KMS-11 (cell line): Measurements from ENCODE around the gene DSCAM.

Experiments
- H2AFZ ChIP-seq: fragments of 200-600 bp; sonication (generic); 2 replicates; pipeline ENCODE4 v1.6.1; 2016; ENCODE audit warnings: antibody characterized with exemption, mixed run types, low read depth
- H3K27ac ChIP-seq: fragments of 200-600 bp; sonication (generic); 2 replicates; pipeline ENCODE4 v1.6.1; 2016; ENCODE audit warnings: mild to moderate bottlenecking, mixed run types
- H3K27me3 ChIP-seq: fragments of 200-600 bp; sonication (generic); 2 replicates; pipeline ENCODE4 v1.6.1; 2017; ENCODE audit warnings: mild to moderate bottlenecking, low read depth, mixed run types, moderate library complexity; ENCODE audit not compliant: insufficient read depth
- H3K36me3 ChIP-seq: fragments of 200-600 bp; sonication (generic); 2 replicates; pipeline ENCODE4 v1.6.1; 2017; ENCODE audit warnings: mild to moderate bottlenecking, mixed run types; ENCODE audit not compliant: insufficient read depth
- H3K4me1 ChIP-seq: fragments of 200-600 bp; sonication (generic); 2 replicates; pipeline ENCODE4 v1.6.1; 2016; ENCODE audit warnings: mild to moderate bottlenecking, low read depth, mixed run types; ENCODE audit not compliant: poor library complexity, severe bottlenecking
- H3K4me2 ChIP-seq: fragments of 200-600 bp; sonication (generic); 2 replicates; pipeline ENCODE4 v1.7.0; 2016; ENCODE audit warnings: mild to moderate bottlenecking, mixed run types
- H3K4me3 ChIP-seq: fragments of 200-600 bp; sonication (generic); IDR thresholded peaks from 2 replicates; pipeline ENCODE4 v1.6.1; 2017; ENCODE audit warnings: low read depth, low read length, mixed read lengths; ENCODE audit not compliant: insufficient read depth
- H3K79me2 ChIP-seq: fragments of 200-600 bp; sonication (generic); 2 replicates; pipeline ENCODE4 v1.6.1; 2016; ENCODE audit warnings: low read depth, mixed run types; ENCODE audit not compliant: insufficient read depth
- H3K9ac ChIP-seq: fragments of 200-600 bp; sonication (generic); 2 replicates; pipeline ENCODE4 v1.6.1; 2016; ENCODE audit warnings: mild to moderate bottlenecking, mixed run types
- H4K20me1 ChIP-seq: fragments of 200-600 bp; sonication (generic); 2 replicates; pipeline ENCODE4 v1.6.1; 2016; ENCODE audit warnings: mild to moderate bottlenecking, mixed run types; ENCODE audit not compliant: insufficient read depth
- CTCF ChIP-seq: fragments of 200-600 bp; sonication (generic); conservative IDR thresholded peaks from 2 replicates; pipeline ENCODE4 v1.6.1; 2017; ENCODE audit warnings: low read depth, mild to moderate bottlenecking, antibody characterized with exemption, low read length, moderate library complexity, mixed read lengths

DSCAM gene

DNA sequence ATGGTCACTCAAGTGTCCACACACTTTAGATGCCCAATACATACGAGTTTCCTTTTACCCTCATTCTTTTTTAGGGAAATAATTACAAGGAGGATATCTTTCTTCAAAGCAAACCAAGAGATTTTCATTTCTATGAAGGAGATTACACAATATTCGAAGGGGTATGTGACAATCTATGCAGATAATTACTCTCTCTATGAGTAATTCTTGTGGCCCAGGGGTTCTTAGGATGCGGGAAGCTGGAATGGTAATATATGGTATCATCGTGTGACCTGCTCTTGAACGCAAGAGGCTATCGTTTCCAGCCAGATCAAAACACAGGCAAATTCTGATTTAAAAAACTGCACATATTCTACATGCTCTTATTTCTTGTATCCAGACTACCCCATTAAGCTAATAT lies 14.6 kb downstream of the DSCAM start:
- H3K27ac ChIP-seq, result no peak overlapping the region
- TF ChIP-seq CTCF, result no peak
- H3K79me2 ChIP-seq, result no peaks in the 10 kb centered on the region
- H3K36me3 ChIP-seq, result no peaks in the 10 kb centered on the region
- H4K20me1 ChIP-seq, result no peaks in the 10 kb centered on the region
- no peak overlapping the region for H3K4me2 ChIP-seq
- no peak overlapping the region for H3K9ac ChIP-seq
- H3K4me3 ChIP-seq, result no peak overlapping the region
- no peaks in the 10 kb centered on the region for H3K4me1 ChIP-seq
- no peaks in the 10 kb centered on the region for H3K27me3 ChIP-seq
- no peak overlapping the region for H2AFZ ChIP-seq

- Histone ChIP-seq H3K27me3 (no peaks in the 10 kb centered on the region), H3K9ac (no peak overlapping the region), H3K36me3 (no peaks in the 10 kb centered on the region), H2AFZ (no peak overlapping the region), H3K79me2 (no peaks in the 10 kb centered on the region), H3K4me2 (no peak overlapping the region), H4K20me1 (no peaks in the 10 kb centered on the region), H3K4me1 (no peaks in the 10 kb centered on the region), H3K27ac (no peak overlapping the region), H3K4me3 (no peak overlapping the region)
- TF ChIP-seq CTCF, result no peak
Measured at GRCh38 chr21:40830836-40831235, 16.1 kb downstream of the DSCAM start.

- Histone ChIP-seq H3K4me2 (no peak overlapping the region), H2AFZ (no peak overlapping the region), H3K79me2 (no peaks in the 10 kb centered on the region), H3K36me3 (no peaks in the 10 kb centered on the region), H4K20me1 (no peaks in the 10 kb centered on the region), H3K27me3 (no peaks in the 10 kb centered on the region), H3K4me1 (no peaks in the 10 kb centered on the region), H3K27ac (no peak overlapping the region), H3K4me3 (no peak overlapping the region), H3K9ac (no peak overlapping the region)
- no peak for TF ChIP-seq CTCF
Measured at GRCh38 chr21:40829791-40830190, 17.2 kb downstream of the DSCAM start.

- no peaks in the 10 kb centered on the region for H3K4me1 ChIP-seq
- H3K79me2 ChIP-seq, result no peaks in the 10 kb centered on the region
- no peaks in the 10 kb centered on the region for H3K27me3 ChIP-seq
- no peak for TF ChIP-seq CTCF
- no peak overlapping the region for H3K27ac ChIP-seq
- H3K36me3 ChIP-seq, result no peaks in the 10 kb centered on the region
- no peak overlapping the region for H3K4me3 ChIP-seq
- no peak overlapping the region for H3K4me2 ChIP-seq
- no peak overlapping the region for H3K9ac ChIP-seq
- no peaks in the 10 kb centered on the region for H4K20me1 ChIP-seq
- H2AFZ ChIP-seq, result no peak overlapping the region
Measured at GRCh38 chr21:40829308-40829707, 17.6 kb downstream of the DSCAM start.

- Histone ChIP-seq H3K27ac (no peak overlapping the region), H3K36me3 (no peaks in the 10 kb centered on the region), H4K20me1 (no peaks in the 10 kb centered on the region), H3K4me1 (no peaks in the 10 kb centered on the region), H3K27me3 (no peaks in the 10 kb centered on the region), H3K4me3 (no peak overlapping the region), H3K4me2 (no peak overlapping the region), H2AFZ (no peak overlapping the region), H3K9ac (no peak overlapping the region), H3K79me2 (no peaks in the 10 kb centered on the region)
- TF ChIP-seq CTCF, result no peak
Measured at GRCh38 chr21:40827509-40827908, 19.4 kb downstream of the DSCAM start.
